Dedifferentiated amniotic fluid mesenchymal stem cell (primary cell): ENCODE data around the gene CSNK2A3.
"Not testable (repeated sequence)": the region's sequence is repeated elsewhere in the genome, so short reads cannot be mapped to it uniquely, and the experiment has no call there.

Source experiments
- DNase-seq: peaks from one replicate; pipeline ENCODE4 v3.0.0-alpha.2; 2016; ENCODE audit errors: extremely low spot score

CSNK2A3 gene

DNA sequence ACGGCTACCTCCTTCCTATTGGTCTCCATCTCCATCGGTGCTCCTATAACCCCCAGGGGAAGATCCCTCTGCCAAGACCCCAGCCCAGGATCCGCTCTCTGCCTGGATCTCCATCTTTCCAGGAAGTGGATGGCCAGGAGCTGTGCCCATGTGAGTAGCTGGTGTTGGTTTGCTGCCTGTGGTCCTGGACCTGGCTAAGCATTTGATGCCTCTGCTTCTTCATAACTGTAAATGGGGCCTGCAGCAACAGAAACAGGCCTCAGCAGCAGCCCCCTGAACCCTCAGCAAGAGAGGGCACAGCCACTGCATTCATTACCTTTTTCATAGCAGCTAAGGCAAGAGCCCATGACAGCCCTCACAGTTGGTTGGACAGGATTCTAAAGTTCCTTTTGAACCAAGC, 26.6 kb upstream of the CSNK2A3 start:
- no peak for DNase-seq

- DNase-seq = no peak
Observed at GRCh38 chr11:11378184-11378940, 25.3 kb upstream of the CSNK2A3 start.

DNA sequence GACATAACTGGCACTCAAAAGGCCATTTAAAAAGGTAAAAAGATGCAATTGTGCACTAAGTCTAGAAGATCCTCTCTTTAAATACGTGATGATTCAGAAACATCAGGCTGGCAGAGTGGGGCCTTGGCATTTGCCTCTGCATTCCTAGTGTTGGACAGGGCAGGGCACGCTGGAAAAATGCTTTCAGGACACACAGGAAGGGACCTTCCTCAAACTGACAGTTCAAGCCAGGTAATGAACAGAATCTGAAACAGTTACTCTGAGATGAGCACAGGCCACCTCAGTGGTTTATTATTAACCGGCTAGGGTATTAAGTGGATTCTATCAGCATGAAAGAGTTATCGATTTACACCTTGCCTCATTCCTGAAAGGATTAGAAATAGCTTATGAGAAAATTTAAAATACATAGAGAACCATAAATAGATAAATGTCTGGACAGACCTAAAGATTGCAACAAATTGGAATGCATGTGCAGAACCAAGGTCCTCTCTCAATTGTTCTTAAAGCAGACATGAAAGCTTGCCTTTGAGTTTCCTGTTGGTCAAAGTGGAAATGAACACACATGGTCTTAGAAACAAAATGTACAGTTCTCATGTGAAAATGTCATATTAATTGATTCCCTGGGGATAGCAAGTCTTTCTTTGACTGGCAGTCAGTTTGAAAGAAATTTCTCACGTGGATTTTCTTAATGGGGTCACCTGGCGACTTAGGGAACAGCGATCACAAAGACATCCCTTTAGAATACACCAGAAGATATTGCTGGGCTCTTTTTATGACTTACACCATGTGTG, 21.5 kb upstream of the CSNK2A3 start:
- DNase-seq = no peak

DNA sequence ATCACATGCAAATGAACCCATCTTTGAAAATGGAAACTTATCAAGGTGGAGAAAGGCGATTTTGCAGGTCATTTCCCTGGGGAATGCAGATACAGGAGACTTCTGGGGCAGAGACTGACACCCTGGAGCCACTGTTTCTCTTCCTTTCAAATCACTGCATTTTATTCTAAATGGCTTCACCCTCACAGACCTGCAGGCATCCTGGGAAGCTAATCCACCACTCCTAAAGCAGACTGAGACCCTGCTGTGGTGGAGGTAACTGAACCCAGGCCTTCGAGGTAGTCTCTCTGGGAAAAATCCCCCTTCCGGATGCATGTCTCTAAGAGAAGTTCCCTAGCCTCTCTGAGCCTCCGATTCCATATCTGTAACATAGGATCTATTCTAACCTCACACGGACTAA, 20.9 kb upstream of the CSNK2A3 start:
- no peak for DNase-seq

GRCh38 chr11:11372461-11372860, 19.4 kb upstream of the CSNK2A3 start:
- DNase-seq = no peak

DNA sequence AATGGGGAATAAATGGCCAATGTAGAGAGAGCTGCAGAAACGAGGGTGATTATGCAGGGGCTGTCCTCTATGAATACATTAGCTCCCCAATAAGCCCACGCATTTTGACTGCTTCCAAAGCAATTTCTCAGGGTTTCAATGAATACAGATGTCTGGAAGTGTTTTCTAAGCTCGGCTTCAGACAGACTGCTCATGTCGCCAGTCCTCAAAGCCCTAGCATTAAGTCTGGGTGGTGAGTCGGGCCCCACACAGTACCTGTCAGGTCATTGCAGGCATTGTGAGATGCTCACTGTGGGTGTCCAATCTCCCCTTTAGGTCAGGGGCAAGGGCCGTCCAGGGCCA, 17.9 kb upstream of the CSNK2A3 start:
- DNase-seq = no peak

DNA sequence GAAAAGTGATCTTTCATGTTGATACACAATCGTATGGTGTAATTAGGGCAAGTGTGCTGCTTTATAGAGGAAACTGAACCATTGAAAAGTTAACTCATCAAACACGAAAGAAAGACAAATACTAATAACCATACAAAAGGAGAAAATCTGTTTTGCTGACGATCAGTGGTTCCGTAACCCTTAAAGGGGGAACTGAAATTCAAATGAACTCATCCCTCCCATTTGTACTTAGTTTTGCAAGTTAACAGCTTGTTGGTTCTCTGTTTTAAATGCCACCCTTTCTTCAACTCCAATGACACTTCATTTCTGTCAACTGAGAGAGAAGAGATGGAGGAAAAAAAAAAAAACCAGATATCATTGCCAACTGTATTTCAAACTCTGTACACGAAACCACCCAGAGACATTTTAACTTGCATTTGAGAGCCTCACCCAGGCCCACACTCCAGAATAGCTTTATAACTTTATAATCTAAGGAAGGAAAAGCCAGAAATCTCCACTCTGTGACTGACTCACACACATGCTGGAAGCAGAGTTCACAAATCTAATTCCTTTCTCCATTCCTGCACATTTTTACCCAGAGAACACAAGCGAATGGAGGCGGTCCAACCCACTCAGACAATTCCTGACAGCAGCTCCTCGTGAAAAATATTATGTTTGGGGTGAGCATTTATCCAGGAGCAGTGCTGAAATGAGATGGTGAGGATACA, 17.4 kb upstream of the CSNK2A3 start:
- no peak for DNase-seq

DNA sequence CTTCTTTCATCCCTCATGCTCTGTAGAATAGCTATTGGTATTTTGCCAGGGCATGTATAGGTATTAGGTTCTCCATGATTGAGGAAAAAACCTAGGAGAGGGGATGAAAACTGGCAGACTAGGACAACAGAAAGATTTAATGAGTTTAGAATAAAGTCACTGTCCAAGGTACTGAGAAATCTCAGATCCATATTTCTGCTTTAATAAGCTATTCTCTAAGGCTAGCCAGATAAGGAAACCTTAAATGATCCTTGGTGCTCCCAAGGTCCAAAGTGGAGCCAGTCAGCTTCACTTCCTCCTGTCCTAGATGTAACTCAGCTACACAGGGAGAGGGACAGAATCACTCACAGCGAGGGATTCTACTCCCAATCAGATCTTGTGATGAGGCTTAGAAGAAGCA, 13.7 kb upstream of the CSNK2A3 start:
- DNase-seq = no peak

- no peak for DNase-seq
Observed at GRCh38 chr11:11363674-11364073, 10.6 kb upstream of the CSNK2A3 start.

- DNase-seq = no peak
Observed at GRCh38 chr11:11359611-11360010, 6.6 kb upstream of the CSNK2A3 start.

GRCh38 chr11:11356842-11357241, 3.8 kb upstream of the CSNK2A3 start:
- no peak for DNase-seq

- DNase-seq = not testable (repeated sequence)
Observed at GRCh38 chr11:11351851-11352250, 1.2 kb downstream of the CSNK2A3 start.

DNA sequence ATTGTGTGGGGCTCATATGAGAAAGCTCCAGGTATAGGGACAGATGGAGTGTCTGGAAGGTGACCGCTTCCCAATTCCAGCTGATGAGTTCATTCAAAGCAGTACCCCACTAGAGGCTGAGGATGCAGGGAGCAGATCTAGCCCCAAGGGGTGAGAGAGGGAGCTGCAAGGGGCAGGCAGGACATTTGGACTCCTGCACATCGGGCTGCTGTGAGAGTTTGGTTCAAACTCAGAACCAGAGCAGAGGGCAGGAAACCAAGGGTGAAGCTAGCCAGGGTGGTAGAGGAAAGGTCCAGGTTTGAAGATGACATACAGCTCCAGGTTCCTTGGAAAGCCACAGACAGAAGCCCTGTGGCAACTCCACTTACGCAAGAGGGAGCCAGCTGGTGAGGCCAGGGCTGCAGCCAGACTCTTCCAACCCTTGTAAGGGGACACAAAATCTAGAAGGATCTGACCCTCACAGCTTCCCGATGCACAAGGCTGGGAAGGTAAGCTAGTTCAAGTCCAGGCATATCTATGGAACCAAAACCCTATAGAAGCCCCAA, 1.9 kb downstream of the CSNK2A3 start:
- no peak for DNase-seq

DNA sequence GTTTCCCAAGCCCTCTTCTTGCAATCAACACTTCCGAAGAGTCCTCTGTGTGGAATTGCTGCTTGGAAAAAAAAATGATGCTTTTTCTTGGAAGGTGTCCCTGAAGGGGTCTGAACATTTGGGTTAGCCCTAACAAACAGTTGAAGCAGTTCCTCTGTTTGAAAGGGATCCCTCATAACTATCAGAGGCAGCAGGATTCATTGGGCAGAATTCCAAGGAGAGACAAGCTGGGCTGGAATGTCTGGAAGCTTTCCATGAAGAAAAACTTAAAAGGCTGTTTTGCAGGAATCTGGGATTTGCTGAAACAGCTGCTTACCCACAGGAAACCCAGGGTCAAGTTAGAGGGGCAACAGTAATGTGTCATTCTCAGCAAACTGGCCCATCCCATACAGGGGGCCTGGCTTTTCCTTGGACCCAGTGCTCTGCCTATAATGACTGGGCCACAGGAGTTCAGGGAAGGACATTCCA, 3.1 kb downstream of the CSNK2A3 start:
- no peak for DNase-seq

DNA sequence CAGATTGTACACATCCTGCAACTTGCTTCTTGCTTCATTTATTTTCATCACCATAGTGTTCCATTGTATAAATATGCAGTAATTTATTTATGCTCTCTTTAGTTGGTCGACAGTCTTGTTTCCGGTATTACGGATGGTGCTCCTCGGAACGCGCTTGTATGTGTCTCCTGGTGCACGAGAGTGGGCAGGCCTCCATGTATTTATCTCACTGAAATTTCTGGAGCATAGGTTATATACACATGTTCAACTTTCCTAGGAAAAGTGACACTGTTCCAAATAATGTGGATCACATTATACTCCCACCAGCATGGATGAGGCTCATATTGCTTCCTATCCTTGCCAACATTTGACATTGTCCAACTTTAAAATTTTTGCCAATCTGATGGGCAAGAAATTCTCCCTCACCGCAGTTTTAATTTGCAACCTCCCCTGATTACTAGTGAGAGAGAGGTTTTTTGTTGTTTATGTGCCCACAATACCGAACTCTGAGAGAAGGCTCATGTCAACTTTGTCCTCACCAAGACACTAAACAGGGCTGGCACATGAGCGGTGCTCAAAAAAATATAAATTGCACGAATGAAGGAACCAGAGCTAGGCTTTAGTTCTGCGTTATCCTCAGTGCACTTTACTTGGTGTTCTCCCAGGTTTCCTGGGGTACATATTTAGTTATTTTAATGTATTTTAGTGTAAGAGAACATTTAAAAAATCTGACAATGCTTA, 3.8 kb downstream of the CSNK2A3 start:
- DNase-seq = no peak

DNA sequence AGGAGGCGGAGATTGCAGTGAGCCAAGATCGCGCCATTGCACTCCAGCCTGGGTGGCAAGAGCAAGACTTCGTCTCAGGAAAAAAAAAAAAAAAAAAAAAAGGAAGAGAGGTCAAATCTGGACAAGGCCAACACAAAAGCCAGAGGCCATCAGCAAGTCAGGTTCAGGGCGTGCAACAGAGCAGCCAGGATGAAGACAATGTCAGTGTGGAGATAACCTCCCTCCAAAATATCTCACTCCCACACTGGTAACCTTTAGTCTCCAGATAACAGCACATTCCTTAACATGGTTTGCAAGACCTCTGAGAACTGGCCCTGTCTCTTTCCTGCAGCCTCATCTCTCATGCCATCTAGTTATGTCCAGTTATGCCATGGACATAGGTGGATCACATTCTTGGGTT, 4.7 kb downstream of the CSNK2A3 start:
- no peak for DNase-seq

DNA sequence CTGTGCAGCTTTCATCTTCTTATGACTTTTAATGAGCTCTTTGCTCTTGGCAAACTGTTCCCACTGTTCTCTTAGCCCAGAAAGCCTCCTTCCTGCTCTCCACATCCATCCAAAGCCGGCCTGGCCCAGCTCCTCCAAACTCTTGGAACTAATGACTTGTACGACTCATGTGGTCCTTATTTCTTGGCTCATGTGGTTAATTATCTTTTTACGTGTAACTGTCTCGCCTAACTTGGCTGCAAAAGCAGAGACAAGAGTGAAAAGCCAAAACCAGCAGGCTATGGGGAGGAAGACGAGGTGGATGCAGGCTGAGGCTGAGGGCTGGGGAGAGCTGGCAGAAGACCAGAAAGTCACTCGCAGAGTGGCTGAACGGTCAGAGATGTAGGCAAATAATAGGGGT, 5.5 kb downstream of the CSNK2A3 start:
- no peak for DNase-seq

- DNase-seq = no peak
Observed at GRCh38 chr11:11346303-11346702, 6.7 kb downstream of the CSNK2A3 start.

GRCh38 chr11:11345099-11345498, 8.0 kb downstream of the CSNK2A3 start:
- no peak for DNase-seq

DNA sequence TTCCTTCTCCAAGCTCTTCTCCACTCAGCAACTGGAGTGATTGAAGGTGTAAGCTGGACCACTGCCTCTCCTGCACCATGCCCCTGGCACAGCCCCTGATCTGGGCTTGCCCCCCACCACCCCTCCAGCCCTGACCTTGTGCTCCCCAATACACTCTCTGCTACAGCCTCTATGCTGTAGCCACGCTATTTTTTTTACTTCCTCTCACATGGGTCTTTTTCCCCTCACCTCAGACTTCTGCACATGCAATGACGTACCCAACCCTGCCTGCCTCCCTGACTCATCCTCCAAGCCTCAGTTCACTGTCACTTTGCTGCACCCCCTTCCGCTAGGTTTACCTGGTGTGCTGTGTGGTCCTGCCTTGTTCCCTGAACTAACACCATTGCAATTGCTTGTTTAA, 9.0 kb downstream of the CSNK2A3 start:
- no peak for DNase-seq

GRCh38 chr11:11338304-11338703, 14.7 kb downstream of the CSNK2A3 start:
- DNase-seq = no peak

DNA sequence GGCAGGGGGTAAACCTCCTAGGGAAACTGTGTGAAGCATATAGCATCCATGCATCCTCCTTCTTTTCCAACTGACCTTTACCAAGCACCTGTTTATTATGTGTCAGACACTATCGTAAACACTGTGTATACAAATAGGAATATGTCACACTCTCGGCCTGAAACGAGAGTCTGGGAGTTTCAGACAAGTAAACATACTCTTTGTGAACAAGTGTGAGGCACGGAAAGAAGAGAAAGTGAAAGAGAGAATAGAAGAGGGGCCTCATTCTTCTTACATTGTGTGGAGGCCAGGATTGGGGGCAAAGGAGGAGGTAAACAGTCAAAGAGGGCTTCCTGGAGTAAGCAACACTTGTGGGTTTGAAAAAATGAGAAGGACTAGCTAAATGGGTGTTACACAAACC, 16.4 kb downstream of the CSNK2A3 start:
- no peak for DNase-seq
